ENCODE measurements around the gene CYB5R3.
A peak's percentile ranks its signal among the peaks of the same experiment; 100 is the strongest.
"Not testable (repeated sequence)": the region's sequence is repeated elsewhere in the genome, so short reads cannot be mapped to it uniquely, and the experiment has no call there.

The CYB5R3 gene

GRCh38 chr22:42596336-42596735, 52.9 kb downstream of the CYB5R3 start:
- DNase-seq: no peak

DNA sequence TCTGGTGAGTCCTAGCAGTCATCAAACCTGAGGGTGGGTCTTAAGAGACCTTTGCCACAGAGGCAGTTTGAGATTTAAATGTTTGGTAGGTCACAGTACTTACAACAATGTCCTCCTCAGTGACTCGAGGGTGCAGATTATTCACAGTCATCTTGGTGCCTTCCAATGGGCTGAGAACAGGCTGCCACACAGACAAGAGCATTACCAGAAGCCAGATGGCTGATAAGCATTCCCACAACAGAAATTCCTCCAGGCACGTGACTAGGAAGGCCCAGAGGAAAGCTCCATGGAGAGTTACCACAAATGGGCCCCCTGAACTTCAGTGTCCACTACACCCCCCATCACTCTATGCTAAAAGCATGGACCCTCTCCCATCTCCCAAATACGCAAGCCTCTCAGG, 53.8 kb downstream of the CYB5R3 start:
- no peak for DNase-seq

DNA sequence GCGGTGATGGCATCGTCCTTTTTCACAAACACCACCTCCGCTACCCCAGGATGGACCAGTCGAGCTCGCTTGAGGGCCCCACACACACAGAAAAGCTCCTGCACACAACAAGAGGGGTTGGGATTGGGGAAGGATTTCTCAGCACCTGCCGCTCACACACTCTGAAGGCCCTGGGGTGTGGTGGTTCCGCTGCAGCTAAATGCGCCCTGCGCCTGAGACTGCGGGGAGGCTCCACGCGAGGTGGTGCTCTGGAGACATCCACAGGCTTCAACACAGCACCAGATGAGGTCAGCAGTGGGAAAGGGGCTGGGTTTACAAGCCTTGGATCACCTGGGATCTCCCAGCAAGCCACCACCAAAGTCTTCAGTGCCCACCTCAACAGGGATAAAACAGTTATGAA, 57.2 kb downstream of the CYB5R3 start:
- no peak for DNase-seq

DNA sequence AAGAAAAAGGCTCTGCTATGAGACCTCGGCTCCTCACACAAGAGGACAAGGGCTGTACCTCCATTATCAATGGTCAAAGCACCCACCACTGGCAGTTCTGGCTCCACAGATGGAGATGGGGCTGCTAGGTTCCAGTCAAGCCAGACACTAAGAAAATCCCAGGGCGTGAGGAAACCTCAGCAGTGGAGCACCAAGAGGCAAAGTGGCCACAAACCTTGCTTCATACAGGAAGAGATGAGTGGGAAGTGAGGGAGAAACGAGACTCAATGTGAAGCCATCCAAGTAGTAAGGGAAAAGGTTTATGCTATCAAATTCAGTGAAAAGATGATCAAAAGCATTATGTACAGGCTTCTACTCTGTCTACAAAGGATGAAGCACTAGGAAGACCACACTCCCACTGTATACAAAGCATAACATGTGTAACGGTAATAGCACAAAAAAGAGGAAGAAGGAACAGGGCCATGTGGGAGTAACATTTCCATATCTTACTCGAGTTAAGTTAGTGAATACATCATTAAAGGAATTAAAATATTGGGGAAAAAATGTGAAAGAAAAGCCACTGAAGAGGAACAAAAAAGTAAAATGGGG, 61.5 kb downstream of the CYB5R3 start:
- DNase-seq: no peak

GRCh38 chr22:42586381-42586780, 62.8 kb downstream of the CYB5R3 start:
- no peak for DNase-seq

DNA sequence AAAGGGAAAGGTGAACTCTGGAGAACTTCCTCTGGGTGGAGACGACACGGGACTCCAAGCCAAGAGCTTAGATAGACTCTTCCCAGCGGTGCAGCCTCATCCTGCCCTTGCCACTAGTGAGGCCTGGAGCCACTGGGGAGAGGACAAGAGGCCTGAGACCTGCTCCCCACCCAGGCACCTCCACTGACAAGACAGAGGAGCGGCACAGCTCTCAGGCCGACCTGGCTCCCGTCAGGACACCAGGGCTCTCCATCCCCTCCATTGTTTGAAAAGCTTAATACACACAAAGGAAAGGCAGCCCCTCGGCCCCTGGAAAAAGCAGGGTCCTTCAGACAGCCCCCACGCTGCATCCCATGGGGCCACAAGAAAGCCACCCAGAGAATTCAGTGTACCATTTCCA, 64.1 kb downstream of the CYB5R3 start:
- no peak for DNase-seq

- DNase-seq: no peak
Measured at GRCh38 chr22:42584364-42584940, 64.7 kb downstream of the CYB5R3 start.

- DNase-seq: no peak
Measured at GRCh38 chr22:42582987-42583386, 66.2 kb downstream of the CYB5R3 start.

DNA sequence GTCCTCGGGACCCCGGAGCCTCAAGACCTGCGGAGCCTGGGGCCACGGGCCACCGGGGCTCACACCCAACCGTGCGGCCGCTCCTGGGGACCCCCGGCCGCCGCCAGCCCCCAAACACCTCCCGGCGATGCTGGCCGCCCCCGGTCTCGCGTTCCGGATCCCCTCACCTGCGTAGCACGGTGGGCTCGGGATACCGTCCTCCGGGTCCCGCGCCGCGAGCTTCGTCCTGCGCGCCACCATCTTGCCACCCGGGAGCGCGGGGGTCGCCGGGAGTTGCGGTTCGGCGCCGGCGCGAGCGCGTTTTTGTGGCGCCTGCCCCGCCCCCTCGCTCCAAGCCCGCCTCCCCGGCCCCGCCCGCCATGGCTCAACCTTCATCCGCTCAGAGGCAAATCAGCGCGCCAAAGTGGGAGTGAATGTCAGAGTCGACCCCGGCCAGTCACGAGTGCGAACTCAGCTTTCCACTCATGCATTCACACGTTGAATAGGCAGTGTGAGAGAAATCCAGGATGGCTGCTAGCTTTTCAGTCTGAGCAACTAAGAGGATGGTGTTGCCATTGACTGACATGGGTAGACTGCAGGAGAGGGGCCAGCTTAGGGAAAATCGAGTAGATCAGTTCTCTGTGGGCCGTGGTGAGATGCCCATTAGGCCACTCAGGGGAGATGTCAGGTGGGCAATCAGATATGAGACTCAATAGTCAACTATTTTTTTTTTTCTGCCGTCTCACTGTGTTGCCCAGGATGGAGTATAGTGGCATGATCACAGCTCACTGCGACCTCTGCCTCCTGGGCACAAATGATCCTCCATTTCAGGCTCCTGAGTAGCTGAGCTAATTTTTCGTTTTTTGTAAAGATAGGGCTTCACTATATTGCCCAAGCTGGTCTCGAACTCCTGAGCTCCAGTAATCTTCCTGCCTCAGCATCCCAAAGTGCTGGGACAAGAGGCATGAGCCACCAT, 67.2 kb downstream of the CYB5R3 start:
- peak in 1 of 2 experiments; percentile 24 for DNase-seq

DNA sequence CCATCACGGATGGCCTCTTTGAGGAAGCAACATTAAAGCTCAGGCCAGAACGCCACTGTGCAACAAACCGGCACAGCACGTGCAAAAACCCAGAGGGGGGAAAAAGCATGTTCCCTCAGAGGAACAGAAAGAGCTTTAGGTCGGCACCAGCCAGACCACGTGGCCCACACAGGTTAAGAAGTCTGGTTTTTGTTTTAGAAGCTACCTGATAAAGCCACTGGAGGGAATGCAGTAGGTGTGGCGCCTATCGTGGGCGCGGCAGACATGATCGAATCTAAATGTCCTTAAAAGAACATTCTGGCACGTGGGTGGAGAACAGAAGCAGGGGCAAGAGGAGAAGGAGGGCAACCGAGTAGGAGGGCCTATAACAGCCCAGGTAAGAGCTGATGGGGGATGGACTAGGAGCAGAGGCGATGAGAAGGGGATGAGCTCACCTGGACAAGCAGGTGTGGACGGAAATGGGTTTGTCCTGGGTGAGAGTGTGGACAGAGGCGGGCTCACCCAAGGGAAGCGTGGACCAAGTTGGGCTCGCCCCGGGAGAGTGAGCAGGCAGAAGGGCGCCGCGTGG, 67.9 kb downstream of the CYB5R3 start:
- not testable (repeated sequence) for DNase-seq

DNA sequence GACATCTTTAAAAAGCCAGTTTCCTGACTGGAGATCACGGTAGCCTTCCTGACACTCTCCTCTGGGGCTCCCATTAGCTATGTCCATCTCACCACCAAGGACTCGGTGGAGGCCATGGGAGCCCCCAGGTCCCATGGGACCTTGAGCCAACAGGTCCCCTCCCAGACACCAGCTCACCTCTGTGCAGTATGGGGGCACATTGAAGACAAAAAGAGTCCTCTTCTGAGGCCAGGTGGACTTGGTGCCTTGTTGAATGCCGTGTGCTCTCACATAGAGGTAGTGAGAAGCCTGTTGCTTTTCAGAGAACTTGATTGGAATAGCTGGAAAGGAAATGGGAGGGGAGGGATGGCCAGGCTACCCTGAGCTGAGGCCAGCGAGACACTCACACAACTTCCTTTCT, 69.2 kb downstream of the CYB5R3 start:
- not testable (repeated sequence) for DNase-seq

GRCh38 chr22:42577623-42578240, 71.5 kb downstream of the CYB5R3 start:
- no peak for DNase-seq

DNA sequence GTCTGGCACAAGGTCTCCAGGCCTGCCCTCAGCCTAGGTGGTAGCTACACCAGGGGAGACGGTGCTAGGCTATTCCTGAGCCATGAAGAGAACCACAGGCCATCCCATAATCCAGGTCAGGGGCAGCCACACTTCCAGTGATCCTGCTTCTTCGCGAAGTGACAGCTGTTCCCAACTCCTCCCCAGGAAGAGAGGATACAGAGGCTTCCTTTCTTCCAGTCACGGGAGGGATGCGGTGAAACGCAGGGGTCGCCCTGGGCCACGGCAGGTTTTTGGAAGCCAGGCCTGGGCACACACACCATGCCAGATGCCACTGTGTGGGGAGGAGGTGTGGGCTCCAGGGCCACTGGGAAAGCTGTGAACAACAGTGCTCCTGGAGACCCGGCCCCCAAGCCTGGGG, 72.1 kb downstream of the CYB5R3 start:
- not testable (repeated sequence) for DNase-seq

DNA sequence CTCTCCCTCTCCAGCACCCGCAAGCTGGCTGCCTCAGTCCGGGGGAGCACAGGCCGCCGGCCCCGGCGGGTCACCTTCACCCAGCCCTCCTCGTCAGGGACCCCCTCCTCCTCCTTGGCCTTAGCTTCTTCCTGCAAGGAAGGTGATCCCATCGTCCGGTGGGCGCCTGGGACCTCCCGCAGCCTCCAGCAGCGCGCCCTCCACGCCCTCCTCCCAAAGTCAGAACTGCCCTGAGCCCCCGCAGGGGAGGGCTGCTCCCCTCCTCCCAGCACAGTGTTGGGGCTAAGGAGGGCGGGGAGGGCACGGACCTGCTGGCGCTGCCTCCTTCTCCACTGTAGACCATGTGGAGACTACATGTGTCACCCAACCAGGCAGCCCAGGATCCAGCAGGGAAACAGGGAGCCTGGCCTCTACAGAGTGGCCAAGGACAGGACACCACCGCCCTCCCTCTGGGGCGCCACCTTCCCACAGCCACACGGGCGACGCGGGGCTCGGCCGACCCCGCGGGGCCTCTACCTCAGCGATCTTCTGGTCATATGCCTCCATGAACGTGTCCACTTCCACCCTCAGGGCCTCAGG, 73.1 kb downstream of the CYB5R3 start:
- not testable (repeated sequence) for DNase-seq

DNA sequence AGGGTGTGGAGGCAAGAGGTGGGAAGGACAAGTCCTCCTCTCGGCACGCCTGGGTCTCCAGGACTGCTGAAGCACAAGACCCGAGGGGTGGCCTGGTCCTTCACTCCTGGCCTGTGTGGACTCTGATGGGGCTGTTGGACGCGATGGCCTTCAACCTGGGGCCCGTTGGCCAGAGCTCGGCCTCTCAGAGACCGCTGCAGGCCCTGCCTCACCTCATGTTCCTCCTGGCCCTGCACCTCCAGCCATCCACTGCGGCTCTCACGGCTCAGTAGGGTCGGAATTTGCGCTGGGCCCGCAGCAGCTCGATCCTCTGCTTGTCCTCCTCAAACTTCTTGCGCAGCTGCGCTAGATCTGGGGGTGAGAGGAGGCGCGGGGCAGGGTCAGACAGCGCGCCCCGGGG, 74.7 kb downstream of the CYB5R3 start:
- not testable (repeated sequence) for DNase-seq

- DNase-seq: not testable (repeated sequence)
Measured at GRCh38 chr22:42574046-42574445, 75.1 kb downstream of the CYB5R3 start.

GRCh38 chr22:42571068-42571467, 78.1 kb downstream of the CYB5R3 start:
- not testable (repeated sequence) for DNase-seq

DNA sequence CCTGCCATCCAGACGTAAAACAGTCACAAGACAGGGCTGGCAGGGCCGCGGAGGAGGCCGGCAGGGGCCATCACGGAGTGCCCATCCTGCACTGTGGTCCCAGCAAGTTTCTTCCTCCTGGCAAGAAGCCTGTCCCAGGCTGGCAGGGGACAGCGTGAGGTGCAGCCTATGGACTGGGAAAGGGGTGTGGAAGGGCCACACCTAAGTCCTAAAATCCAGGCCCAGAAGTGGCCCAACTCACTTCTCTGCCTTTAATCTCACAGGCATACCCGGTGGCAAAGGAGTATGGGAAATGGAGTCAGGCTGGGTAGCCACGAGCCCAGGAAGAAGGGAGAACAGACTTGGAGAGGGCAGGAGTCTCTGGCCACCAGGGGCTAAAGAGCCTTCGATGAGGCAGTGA, 78.6 kb downstream of the CYB5R3 start:
- not testable (repeated sequence) for DNase-seq

DNA sequence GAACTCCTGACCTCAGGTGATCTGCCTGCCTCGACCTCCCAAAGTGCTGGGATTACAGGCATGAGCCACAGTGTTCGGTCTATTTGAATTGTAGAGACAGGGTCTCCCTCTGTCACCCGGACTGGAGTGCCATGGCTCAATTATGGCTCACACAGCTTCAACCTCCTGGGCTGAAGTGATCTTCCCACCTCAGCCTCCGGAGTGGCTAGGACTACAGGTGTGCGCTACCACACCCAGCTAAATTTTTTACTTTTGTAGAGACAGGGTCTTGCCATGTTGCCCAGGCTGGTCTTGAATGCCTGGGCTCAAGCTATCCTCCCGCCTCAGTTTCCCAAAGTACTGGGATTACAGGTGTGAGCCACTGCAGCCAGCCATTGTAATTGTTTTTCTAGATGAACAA, 81.2 kb downstream of the CYB5R3 start:
- not testable (repeated sequence) for DNase-seq

Data from cerebellar nuclear complex (tissue), 1 donor.